ENCODE results near the gene NLRP14.

Gene NLRP14

GRCh38 chr11:7057641-7058040, 37.4 kb downstream of the NLRP14 start:
- Histone ChIP-seq H3K4me3 (replicated peaks; ENCODE audit: insufficient read depth, low read length) (no peak overlapping the region), H3K27me3 (ENCODE audit: insufficient read depth, poor library complexity, severe bottlenecking) (no peaks in the 10 kb centered on the region), H3K27ac (replicated peaks) (no peak overlapping the region)
- no peak for DNase-seq (ENCODE audit: low read depth in 1 of 2, low spot score in 1 of 2)
- TF ChIP-seq POLR2AphosphoS5 (IDR thresholded peaks at IDR 0.05; ENCODE audit: low read depth): no peak
- no peak for TF ChIP-seq REST (IDR thresholded peaks at IDR 0.05; ENCODE audit: insufficient replicate concordance, low read depth)
- no peak for TF ChIP-seq CTCF (IDR thresholded peaks at IDR 0.05; ENCODE audit: insufficient read depth, low read length)

GRCh38 chr11:7060868-7061267, 40.6 kb downstream of the NLRP14 start:
- no peak for DNase-seq (ENCODE audit: low read depth in 1 of 2, low spot score in 1 of 2)
- H3K4me3 ChIP-seq (replicated peaks; ENCODE audit: insufficient read depth, low read length): no peak overlapping the region
- no peak overlapping the region for H3K27ac ChIP-seq (replicated peaks)
- TF ChIP-seq SPI1 (IDR thresholded peaks at IDR 0.05; ENCODE audit: borderline replicate concordance, low read depth): no peak
- no peak for TF ChIP-seq REST (IDR thresholded peaks at IDR 0.05; ENCODE audit: insufficient replicate concordance, low read depth)
- no peak for TF ChIP-seq GABPA (IDR thresholded peaks at IDR 0.05; ENCODE audit: low read depth)
- TF ChIP-seq CTCF (IDR thresholded peaks at IDR 0.05; ENCODE audit: insufficient read depth, low read length): no peak
- no peak for TF ChIP-seq POLR2AphosphoS5 (IDR thresholded peaks at IDR 0.05; ENCODE audit: low read depth)
- no peaks in the 10 kb centered on the region for H3K27me3 ChIP-seq (ENCODE audit: insufficient read depth, poor library complexity, severe bottlenecking)

GRCh38 chr11:7062534-7062933, 42.3 kb downstream of the NLRP14 start:
- TF ChIP-seq REST (IDR thresholded peaks at IDR 0.05; ENCODE audit: insufficient replicate concordance, low read depth) (peak; percentile 67), GABPA (IDR thresholded peaks at IDR 0.05; ENCODE audit: low read depth) (no peak)
- Histone ChIP-seq H3K27me3 (ENCODE audit: insufficient read depth, poor library complexity, severe bottlenecking) (no peaks in the 10 kb centered on the region), H3K4me3 (replicated peaks; ENCODE audit: insufficient read depth, low read length) (no peak overlapping the region), H3K27ac (replicated peaks) (no peak overlapping the region)
- no peak for DNase-seq (ENCODE audit: low read depth in 1 of 2, low spot score in 1 of 2)
